SK-N-SH (cell line): Measurements from ENCODE around the gene FAT3. TPM values are rescaled to one million over a fixed set of nuclear protein-coding genes. Genes with fewer than 3 reads are reported as not detected.

Source experiments
- CTCF ChIA-PET: fragments of 300-600, 350-600 bp; formaldehyde crosslinking; extraction: SDS; loops from one replicate; lab custom pipeline; 2021; lab: Yijun Ruan, JAX
- POLR2A ChIA-PET: fragments of 350-600 bp; sonication (Branson Sonifier 250); formaldehyde crosslinking; extraction: SDS; loops from one replicate; lab custom pipeline; 2020; ENCODE audit warnings: antibody characterized with exemption, inconsistent platforms; lab: Yijun Ruan, JAX
- DNase-seq: peaks from one replicate; pipeline ENCODE4 v3.0.0; 2012
- H2AFZ ChIP-seq: fragments of 200-600 bp; sonication (generic); 2 replicates; pipeline ENCODE4 v1.8.1; 2016; ENCODE audit warnings: antibody characterized with exemption, mild to moderate bottlenecking, low read depth
- H3F3A ChIP-seq: fragments of 200-600 bp; sonication (generic); replicated peaks from 2 replicates; pipeline ENCODE3; 2016; ENCODE audit warnings: antibody characterized with exemption, mild to moderate bottlenecking; ENCODE audit not compliant: insufficient read depth
- H3K27ac ChIP-seq, 2 experiments: fragments of 200-500 bp in 1 of 2; fragments of 200-600 bp in 1 of 2; sonication (Bioruptor generic) in 1 of 2; sonication (generic), shearing (Covaris generic) in 1 of 2; 2 replicates each; pipeline versions ENCODE4 v1.5.1 to v1.6.1; 2014 to 2016; ENCODE audit warnings: low read depth in 2 of 2, inconsistent platforms in 1 of 2, low read length in 1 of 2, mild to moderate bottlenecking in 1 of 2, mixed read lengths in 1 of 2
- H3K27me3 ChIP-seq: fragments of 200-600 bp; sonication (generic), shearing (Covaris generic); 2 replicates; pipeline ENCODE4 v1.6.1; 2016; ENCODE audit warnings: mixed run types; ENCODE audit not compliant: insufficient read depth
- H3K36me3 ChIP-seq, 2 experiments: fragments of 200-500 bp in 1 of 2; fragments of 200-600 bp in 1 of 2; sonication (Bioruptor generic) in 1 of 2; sonication (generic) in 1 of 2; replicated peaks in 1 of 2; 2 replicates each; pipeline versions ENCODE3 to v1.5.1; 2014 to 2016; ENCODE audit warnings: low read length in 1 of 2, mild to moderate bottlenecking in 1 of 2; ENCODE audit not compliant: insufficient read depth in 2 of 2, control insufficient read depth in 1 of 2
- H3K4me1 ChIP-seq, 2 experiments: fragments of 200-500 bp in 1 of 2; fragments of 200-600 bp in 1 of 2; sonication (Bioruptor generic) in 1 of 2; sonication (generic), shearing (Covaris generic) in 1 of 2; 2 replicates each; pipeline versions ENCODE4 v1.5.1 to v1.6.1; 2014 to 2016; ENCODE audit warnings: low read depth in 1 of 2, low read length in 1 of 2, mixed run types in 1 of 2; ENCODE audit not compliant: insufficient read depth in 2 of 2, control insufficient read depth in 1 of 2
- H3K4me2 ChIP-seq: fragments of 200-600 bp; sonication (generic), shearing (Covaris generic); 2 replicates; pipeline ENCODE4 v1.6.1; 2017; ENCODE audit warnings: mixed run types
- H3K4me3 ChIP-seq, 2 experiments: fragments of 200-500 bp in 1 of 2; fragments of 200-600 bp in 1 of 2; sonication (Bioruptor generic) in 1 of 2; sonication (generic), shearing (Covaris generic) in 1 of 2; 2 replicates each; pipeline versions ENCODE4 v1.5.1 to v1.8.1; 2014 to 2016; ENCODE audit warnings: low read depth in 2 of 2, inconsistent platforms in 1 of 2, low read length in 1 of 2, mild to moderate bottlenecking in 1 of 2, mixed read lengths in 1 of 2, moderate library complexity in 1 of 2
- H3K79me2 ChIP-seq: fragments of 200-600 bp; sonication (generic); 2 replicates; pipeline ENCODE4 v1.8.1; 2017; ENCODE audit warnings: mild to moderate bottlenecking; ENCODE audit not compliant: insufficient read depth
- H3K9ac ChIP-seq: fragments of 200-600 bp; sonication (generic); 2 replicates; pipeline ENCODE4 v1.6.1; 2017; ENCODE audit warnings: mixed run types
- H3K9me2 ChIP-seq: fragments of 200-600 bp; sonication (generic); 2 replicates; pipeline ENCODE4 v1.6.1; 2017; ENCODE audit warnings: mixed run types
- H3K9me3 ChIP-seq: fragments of 200-600 bp; sonication (generic); 2 replicates; pipeline ENCODE4 v1.6.1; 2017; ENCODE audit warnings: mixed run types, mild to moderate bottlenecking, moderate library complexity
- H4K20me1 ChIP-seq: fragments of 200-600 bp; sonication (generic); 2 replicates; pipeline ENCODE4 v1.6.1; 2017; ENCODE audit warnings: mild to moderate bottlenecking, mixed run types; ENCODE audit not compliant: insufficient read depth
- CTCF ChIP-seq: fragments of 200-600 bp; sonication (generic); IDR thresholded peaks from 2 replicates; pipeline ENCODE4 v1.6.1; 2017; ENCODE audit warnings: antibody characterized with exemption, mild to moderate bottlenecking, moderate library complexity
- ELF1 ChIP-seq: IDR thresholded peaks from 2 replicates; pipeline ENCODE4 v1.4.0; 2012
- EP300 ChIP-seq, 2 experiments: IDR thresholded peaks; 2 replicates each; pipeline versions ENCODE4 v1.4.0 to v1.6.1; 2012; ENCODE audit warnings: borderline replicate concordance in 1 of 2, low read depth in 1 of 2, low read length in 1 of 2
- FOSL2 ChIP-seq: IDR thresholded peaks from 2 replicates; pipeline ENCODE4 v1.4.0; 2012; ENCODE audit warnings: low read depth, mild to moderate bottlenecking, moderate library complexity, borderline replicate concordance
- FOXM1 ChIP-seq: IDR thresholded peaks from 2 replicates; pipeline ENCODE4 v1.4.0; 2012; ENCODE audit warnings: low read depth, mild to moderate bottlenecking
- GABPA ChIP-seq: IDR thresholded peaks from 2 replicates; pipeline ENCODE4 v1.4.0; 2012; ENCODE audit warnings: low read depth, mild to moderate bottlenecking
- GATA2 ChIP-seq: sonication (generic); formaldehyde crosslinking; IDR thresholded peaks from 2 replicates; pipeline ENCODE4 v1.5.0; 2020; ENCODE audit warnings: mild to moderate bottlenecking, missing genetic modification reagents
- JUND ChIP-seq: IDR thresholded peaks from 2 replicates; pipeline ENCODE4 v1.4.0; 2012
- MXI1 ChIP-seq: IDR thresholded peaks from 2 replicates; pipeline ENCODE4 v1.6.1; 2012; ENCODE audit warnings: mild to moderate bottlenecking, low read depth, low read length, improper control_type of control experiment
- NFIC ChIP-seq: IDR thresholded peaks from 2 replicates; pipeline ENCODE4 v1.4.0; 2012; ENCODE audit warnings: borderline replicate concordance
- NRF1 ChIP-seq: IDR thresholded peaks from 2 replicates; pipeline ENCODE4 v1.6.1; 2012; ENCODE audit warnings: low read depth, mild to moderate bottlenecking, low read length
- RCOR1 ChIP-seq: fragments of 150-350 bp; IDR thresholded peaks from 2 replicates; pipeline ENCODE4 v1.6.1; 2017; ENCODE audit warnings: antibody characterized with exemption, low read length
- RFX5 ChIP-seq: IDR thresholded peaks from 2 replicates; pipeline ENCODE4 v1.6.1; 2012; ENCODE audit warnings: mild to moderate bottlenecking, improper control_type of control experiment, low read length
- SIN3A ChIP-seq: IDR thresholded peaks from 2 replicates; pipeline ENCODE4 v1.6.1; 2012; ENCODE audit warnings: low read depth, mild to moderate bottlenecking, low read length, moderate library complexity, borderline replicate concordance
- SMC3 ChIP-seq: IDR thresholded peaks from 2 replicates; pipeline ENCODE4 v1.6.1; 2012; ENCODE audit warnings: low read depth, low read length, improper control_type of control experiment
- TCF12 ChIP-seq: IDR thresholded peaks from 2 replicates; pipeline ENCODE4 v1.4.0; 2012
- TEAD4 ChIP-seq: IDR thresholded peaks from 2 replicates; pipeline ENCODE4 v1.4.0; 2012; ENCODE audit warnings: mild to moderate bottlenecking, borderline replicate concordance; ENCODE audit not compliant: insufficient read depth
- YY1 ChIP-seq: IDR thresholded peaks from 2 replicates; pipeline ENCODE4 v1.4.0; 2012; ENCODE audit warnings: low read depth, mild to moderate bottlenecking
- ZBTB33 ChIP-seq: IDR thresholded peaks from 2 replicates; pipeline ENCODE4 v1.4.0; 2012; ENCODE audit warnings: low read depth, borderline replicate concordance
- WGBS: methylation state at CpG from one replicate; pipeline ENCODE4 v1.1.6; 2017; ENCODE audit warnings: low lambda C conversion rate; 5-methylcytosine and 5-hydroxymethylcytosine counted together
- polyA plus RNA-seq, 3 experiments: library from polyadenylated mRNA; depleted of rRNA; stranded (reverse); fragments of >200 nt; gene quantifications; 2 replicates each; pipeline ENCODE4 v1.2.3, GENCODE V29; 2012

Gene FAT3
- polyA plus RNA-seq, 1 of the 3 experiments (the other 2 are of a cell fraction) = 0.87 TPM

GRCh38 chr11:92227230-92227814, 2.7 kb downstream of the FAT3 start:
- H3K27me3 ChIP-seq = no peaks in the 10 kb centered on the region; the same call in 1 of the 2 replicates
- H3K4me2 ChIP-seq = peak overlapping the region; percentile 94
- no peaks in the 10 kb centered on the region for H3K9me3 ChIP-seq
- H3K9me2 ChIP-seq = no peaks in the 10 kb centered on the region
- H3K27ac ChIP-seq = peak overlapping the region in 1 of 2 experiments; percentile 60; a peak in 1 of 4 replicates
- H3K79me2 ChIP-seq = peaks cover 35% of the 10 kb centered on the region; the same call in 1 of the 2 replicates
- peak; percentile 49 for DNase-seq
- peak overlapping the region; percentile 53 to 89 for H3K4me3 ChIP-seq
- 28% methylated on average over 13 of the region's 13 CpGs for whole genome bisulfite sequencing
- CTCF ChIA-PET = interaction anchor here (1.0 to 1.8 kb wide), 3 partner anchors 21 to 659 kb away, joined by 3 to 10 read pairs (median 5); no protein-coding TSS in a partner anchor
- POLR2A ChIA-PET = no interaction called here
- H3K9ac ChIP-seq = peak overlapping the region; percentile 73; the same call in 1 of the 2 replicates
- no peaks in the 10 kb centered on the region for H3K36me3 ChIP-seq
- peaks cover 0 to 30% of the 10 kb centered on the region in 2 experiments; a peak in 2 of 4 replicates for H3K4me1 ChIP-seq
- H4K20me1 ChIP-seq = no peaks in the 10 kb centered on the region
- peaks cover 13% of the 10 kb centered on the region for H3F3A ChIP-seq
- peak overlapping the region; percentile 93 for H2AFZ ChIP-seq
- TF ChIP-seq FOXM1 (no peak), GATA2 (CRISPR knock-in tag) (no peak), YY1 (no peak), TCF12 (no peak), RFX5 (no peak), TEAD4 (no peak), NFIC (no peak), GABPA (no peak)

- no peaks in the 10 kb centered on the region for H4K20me1 ChIP-seq
- WGBS = 80% methylated on average over 6 of the region's 6 CpGs
- ChIA-PET CTCF (interaction anchor here (0.7 kb wide), 1 partner anchor 11 kb away, joined by 3 read pairs; no protein-coding TSS in a partner anchor), POLR2A (no interaction called here)
- H3K27me3 ChIP-seq = no peaks in the 10 kb centered on the region; the same call in 1 of the 2 replicates
- H3K36me3 ChIP-seq = no peaks in the 10 kb centered on the region
- no peak overlapping the region for H3K4me2 ChIP-seq
- peak overlapping the region in 1 of 2 experiments; percentile 60; a peak in 1 of 4 replicates for H3K27ac ChIP-seq
- peaks cover 43% of the 10 kb centered on the region for H3K79me2 ChIP-seq
- H3K9ac ChIP-seq = no peak overlapping the region
- 0 out of 2 replicates have a peak overlapping the region, but pooled peaks have one; percentile 93 for H2AFZ ChIP-seq
- H3K9me2 ChIP-seq = no peaks in the 10 kb centered on the region
- peak; percentile 21 for DNase-seq
- peaks cover 13% of the 10 kb centered on the region for H3F3A ChIP-seq
- peaks cover 0 to 30% of the 10 kb centered on the region in 2 experiments; a peak in 2 of 4 replicates for H3K4me1 ChIP-seq
- H3K9me3 ChIP-seq = no peaks in the 10 kb centered on the region
- no peak for TF ChIP-seq MXI1
- no peak for TF ChIP-seq RCOR1
- no peak for TF ChIP-seq ELF1
- no peak for TF ChIP-seq GATA2 (CRISPR knock-in tag)
- TF ChIP-seq ZBTB33 = no peak
- no peak for TF ChIP-seq SMC3
- TF ChIP-seq RFX5 = no peak
- no peak for TF ChIP-seq SIN3A
- TF ChIP-seq NRF1 = no peak
- TF ChIP-seq CTCF = no peak
- TF ChIP-seq EP300 (IDR thresholded peaks at IDR 0.05; ENCODE audit: borderline replicate concordance in 1 of 2, low read depth in 1 of 2, low read length in 1 of 2) = no peak
- no peak for TF ChIP-seq FOSL2
- no peak for TF ChIP-seq JUND
- no peak for TF ChIP-seq TCF12
- H3K4me3 ChIP-seq = no peak overlapping the region
These were observed 3.6 kb downstream of the FAT3 start for GRCh38 chr11:92227959-92228935.
